Ovary (tissue), 1 donor: ENCODE measurements around the gene TBC1D1.

ENCODE experiments used
- EP300 ChIP-seq: sonication (generic); formaldehyde crosslinking; IDR thresholded peaks from one replicate; pipeline ENCODE4 v1.6.1; 2017; ENCODE audit warnings: antibody characterized with exemption
- POLR2A ChIP-seq: fragments of 450-650 bp; IDR thresholded peaks from one replicate; pipeline ENCODE4 v1.6.1; 2017; ENCODE audit warnings: antibody characterized with exemption, mild to moderate bottlenecking, moderate library complexity

DNA sequence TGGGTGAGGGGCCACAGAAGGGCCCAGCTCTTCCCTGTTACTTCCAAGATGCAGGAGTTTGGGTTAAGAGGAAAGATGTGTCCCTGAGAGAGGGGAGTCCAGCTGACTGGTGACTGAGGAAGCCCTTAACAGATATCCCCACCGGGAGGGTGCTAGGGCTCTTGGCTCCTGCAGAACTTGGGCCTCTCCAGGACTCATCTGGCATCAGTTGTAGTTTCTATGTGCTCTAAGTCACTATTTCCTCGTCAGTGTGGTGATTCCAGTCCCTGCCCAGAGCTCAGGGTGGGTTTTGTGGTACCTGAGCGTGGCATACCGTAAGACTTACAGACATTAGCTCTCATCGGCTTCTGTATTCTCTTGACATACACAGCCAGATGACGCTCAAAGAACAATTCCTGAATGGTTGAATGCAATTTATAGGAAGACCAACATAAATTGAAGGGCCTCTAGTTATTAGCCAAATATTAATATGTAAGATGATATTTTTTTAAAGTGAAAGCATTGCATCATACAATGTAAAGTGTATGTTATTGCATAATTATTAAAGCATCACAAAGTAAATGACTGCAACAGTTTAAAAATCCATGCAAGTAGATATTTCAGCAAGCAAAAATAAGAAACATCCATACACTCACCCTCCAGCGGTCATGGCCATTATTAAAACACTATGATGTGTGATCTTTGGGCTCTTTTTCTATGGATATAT lies 264.9 kb downstream of the TBC1D1 start:
- TF ChIP-seq EP300 (no peak), POLR2A (no peak)
